ENCODE data around the gene TOR3A. TPM values are rescaled to one million over a fixed set of nuclear protein-coding genes. Genes with fewer than 3 reads are reported as not detected.

Gene TOR3A
- total RNA-seq, 3 donors from 2014 or later, result 22.8 to 28.1 (median 25.3) TPM

- ATAC-seq, result no peak
- H3K36me3 ChIP-seq (ENCODE audit: low read depth), result no peaks in the 10 kb centered on the region
These were observed 12.9 kb downstream of the TOR3A start for GRCh38 chr1:179094818-179095217.

GRCh38 chr1:179095377-179095776 is 13.5 kb downstream of the TOR3A start:
- DNase-seq, result no peak
- no peak for TF ChIP-seq CTCF (IDR thresholded peaks at IDR 0.05)
- intact Hi-C loops (cut with DNase I, micrococcal nuclease), result no loop called here
- Histone ChIP-seq H3K4me1 (ENCODE audit: low read depth) (peaks cover 3% of the 10 kb centered on the region), H3K4me3 (no peak overlapping the region), H3K36me3 (ENCODE audit: low read depth) (no peaks in the 10 kb centered on the region), H3K9me3 (no peaks in the 10 kb centered on the region)
- no peak for ATAC-seq

More at GRCh38 chr1:179094818-179095217, 12.9 kb downstream of the TOR3A start:
- peaks cover 3% of the 10 kb centered on the region for H3K4me1 ChIP-seq (ENCODE audit: low read depth)
- DNase-seq, result no peak
- H3K9me3 ChIP-seq, result no peaks in the 10 kb centered on the region
- no peak overlapping the region for H3K4me3 ChIP-seq
- intact Hi-C loops (cut with DNase I, micrococcal nuclease), result no loop called here
- no peak for TF ChIP-seq CTCF (IDR thresholded peaks at IDR 0.05)

- H3K4me3 ChIP-seq, result no peak overlapping the region
- H3K4me1 ChIP-seq (ENCODE audit: low read depth), result peaks cover 3% of the 10 kb centered on the region
- no peak for DNase-seq
- ATAC-seq, result no peak
- intact Hi-C loops (cut with DNase I, micrococcal nuclease), result no loop called here
- H3K9me3 ChIP-seq, result no peaks in the 10 kb centered on the region
- TF ChIP-seq CTCF (IDR thresholded peaks at IDR 0.05), result no peak
- H3K36me3 ChIP-seq (ENCODE audit: low read depth), result no peaks in the 10 kb centered on the region
These were observed 14.1 kb downstream of the TOR3A start for GRCh38 chr1:179095924-179096323.

- TF ChIP-seq CTCF (IDR thresholded peaks at IDR 0.05), result no peak
- Histone ChIP-seq H3K36me3 (ENCODE audit: low read depth) (no peaks in the 10 kb centered on the region), H3K9me3 (no peaks in the 10 kb centered on the region), H3K4me3 (no peak overlapping the region), H3K4me1 (ENCODE audit: low read depth) (peaks cover 3% of the 10 kb centered on the region)
- ATAC-seq, result no peak
- intact Hi-C loops (cut with DNase I, micrococcal nuclease), result no loop called here
- no peak for DNase-seq
These were observed 18.0 kb downstream of the TOR3A start for GRCh38 chr1:179099891-179100290.

GRCh38 chr1:179101566-179101965 is 19.7 kb downstream of the TOR3A start:
- TF ChIP-seq CTCF (IDR thresholded peaks at IDR 0.05), result no peak
- Histone ChIP-seq H3K4me1 (ENCODE audit: low read depth) (peaks cover 3% of the 10 kb centered on the region), H3K36me3 (ENCODE audit: low read depth) (no peaks in the 10 kb centered on the region), H3K4me3 (no peak overlapping the region), H3K9me3 (no peaks in the 10 kb centered on the region)
- ATAC-seq (no peak), DNase-seq (no peak)
- intact Hi-C loops (cut with DNase I, micrococcal nuclease), result no loop called here

- peaks cover 3% of the 10 kb centered on the region for H3K4me1 ChIP-seq (ENCODE audit: low read depth)
- no peaks in the 10 kb centered on the region for H3K9me3 ChIP-seq
- DNase-seq, result no peak
- no peak for TF ChIP-seq CTCF (IDR thresholded peaks at IDR 0.05)
- intact Hi-C loops (cut with DNase I, micrococcal nuclease), result no loop called here
- no peak for ATAC-seq
- no peaks in the 10 kb centered on the region for H3K36me3 ChIP-seq (ENCODE audit: low read depth)
- no peak overlapping the region for H3K4me3 ChIP-seq
These were observed 22.1 kb downstream of the TOR3A start for GRCh38 chr1:179103999-179104398.
